KOPT-K1 (cell line): ENCODE measurements around the gene TUBB2A.
A peak's percentile ranks its signal among the peaks of the same experiment; 100 is the strongest.

Experiments used
- H3K27ac ChIP-seq: fragments of 200-600 bp; sonication (generic); 2 replicates; pipeline ENCODE4 v1.5.1; 2016; ENCODE audit warnings: antibody characterized with exemption, mild to moderate bottlenecking, low read depth, low read length; ENCODE audit not compliant: poor library complexity, severe bottlenecking
- H3K36me3 ChIP-seq: fragments of 200-600 bp; sonication (generic); 2 replicates; pipeline ENCODE4 v1.5.1; 2017; ENCODE audit warnings: antibody characterized with exemption, mild to moderate bottlenecking, low read length, moderate library complexity; ENCODE audit not compliant: insufficient read depth
- H3K9me3 ChIP-seq: fragments of 200-600 bp; sonication (generic); 2 replicates; pipeline ENCODE4 v1.5.1; 2017; ENCODE audit warnings: antibody characterized with exemption, low read length, mild to moderate bottlenecking; ENCODE audit not compliant: insufficient read depth, poor library complexity, severe bottlenecking

The TUBB2A gene

DNA sequence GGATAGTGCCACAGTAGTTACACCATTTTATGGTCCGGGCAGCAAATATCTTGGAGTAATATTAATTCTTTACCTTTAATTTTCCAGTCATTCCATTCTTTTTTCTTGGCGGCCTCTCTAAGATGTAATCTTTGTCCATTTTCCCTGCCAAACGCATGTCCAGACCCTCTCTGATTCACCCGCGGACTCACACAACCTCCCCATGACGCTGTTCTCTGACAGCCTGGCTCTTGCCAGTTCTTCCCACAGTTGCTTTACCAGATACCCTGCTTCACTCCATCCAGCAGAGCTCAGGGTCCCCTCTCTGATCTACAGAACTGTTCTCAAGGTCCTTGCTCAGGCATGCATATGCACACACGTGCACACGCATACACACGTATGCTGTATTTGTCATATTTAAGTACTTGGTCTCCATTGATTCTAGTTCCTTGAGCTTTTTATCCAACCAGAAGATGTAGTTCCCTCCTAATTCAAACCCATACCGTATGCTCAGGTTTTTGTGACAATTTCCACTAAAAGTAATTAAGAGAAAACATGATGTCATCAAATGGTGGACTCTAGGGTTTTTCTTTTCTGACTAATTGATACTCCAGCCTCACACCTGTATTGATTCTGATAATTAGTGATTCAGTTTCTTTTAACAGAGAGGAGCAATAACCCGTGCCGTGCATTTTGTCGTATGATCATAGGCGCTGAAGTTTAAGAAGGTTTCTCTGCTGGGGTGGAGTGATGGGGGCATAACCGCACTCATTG, 28.8 kb downstream of the TUBB2A start:
- H3K27ac ChIP-seq, result no peak overlapping the region
- H3K36me3 ChIP-seq, result 0 out of 2 replicates have a peak, but pooled peaks cover 9% of the 10 kb centered on the region
- no peaks in the 10 kb centered on the region for H3K9me3 ChIP-seq

DNA sequence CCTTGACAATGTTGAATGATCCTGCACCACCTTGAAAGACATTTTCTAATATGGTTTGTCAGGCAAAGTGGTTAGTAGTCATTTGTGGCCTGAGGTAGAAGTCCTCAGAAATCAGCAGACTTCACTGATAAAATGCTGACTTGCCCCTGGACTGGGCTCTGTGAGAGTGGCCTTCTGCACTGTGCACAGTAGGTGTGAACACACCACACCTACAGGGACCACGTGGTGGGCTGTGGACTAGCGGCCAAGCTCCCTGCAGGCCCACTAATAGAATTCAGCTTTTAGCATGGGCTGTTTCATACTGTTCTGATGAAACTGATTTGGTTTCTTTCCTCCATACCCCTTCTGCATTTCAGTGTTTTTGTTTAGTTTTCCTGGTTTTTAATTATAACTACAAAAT, 31.5 kb downstream of the TUBB2A start:
- no peaks in the 10 kb centered on the region for H3K9me3 ChIP-seq
- H3K27ac ChIP-seq, result no peak overlapping the region
- H3K36me3 ChIP-seq, result 0 out of 2 replicates have a peak, but pooled peaks cover 9% of the 10 kb centered on the region

DNA sequence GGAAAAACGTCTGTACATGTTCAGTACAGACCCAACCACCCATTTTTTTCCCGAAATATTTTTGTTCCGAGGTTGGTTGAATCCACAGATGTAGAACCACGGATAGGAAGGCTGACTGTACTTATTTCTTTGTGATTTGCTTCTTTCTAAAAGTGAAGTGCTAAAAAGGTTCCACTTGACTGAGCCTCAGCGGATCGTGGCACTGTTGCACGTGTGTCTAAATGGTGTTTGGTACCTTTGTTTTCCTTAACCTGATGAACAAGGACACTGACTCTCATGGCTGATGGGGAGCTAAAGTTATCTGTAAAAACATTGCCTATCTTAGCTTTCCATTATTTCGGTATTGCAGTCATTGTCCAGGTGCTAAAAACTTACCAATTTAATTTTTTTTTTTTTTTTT, 32.7 kb downstream of the TUBB2A start:
- Histone ChIP-seq H3K36me3 (no peaks in the 10 kb centered on the region), H3K9me3 (no peaks in the 10 kb centered on the region), H3K27ac (no peak overlapping the region)

DNA sequence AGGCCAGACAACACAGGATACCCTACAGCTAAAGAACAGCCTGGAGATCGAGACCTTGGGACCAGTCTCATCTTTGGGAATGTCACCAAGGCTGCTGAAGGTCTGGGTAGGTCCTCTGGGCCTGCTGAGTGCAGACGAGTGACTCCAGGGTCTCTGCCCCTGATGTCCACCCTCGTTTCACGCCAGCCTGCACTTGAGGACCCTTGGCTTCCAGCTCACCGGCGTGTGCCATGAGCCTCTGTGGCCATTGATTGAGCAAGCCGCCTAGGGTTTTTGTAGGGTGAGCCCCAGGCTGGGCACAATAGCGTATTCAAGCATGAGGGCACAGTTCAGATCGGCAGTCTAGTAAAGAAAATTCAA, 34.5 kb downstream of the TUBB2A start:
- Histone ChIP-seq H3K9me3 (no peaks in the 10 kb centered on the region), H3K27ac (no peak overlapping the region), H3K36me3 (no peaks in the 10 kb centered on the region)

DNA sequence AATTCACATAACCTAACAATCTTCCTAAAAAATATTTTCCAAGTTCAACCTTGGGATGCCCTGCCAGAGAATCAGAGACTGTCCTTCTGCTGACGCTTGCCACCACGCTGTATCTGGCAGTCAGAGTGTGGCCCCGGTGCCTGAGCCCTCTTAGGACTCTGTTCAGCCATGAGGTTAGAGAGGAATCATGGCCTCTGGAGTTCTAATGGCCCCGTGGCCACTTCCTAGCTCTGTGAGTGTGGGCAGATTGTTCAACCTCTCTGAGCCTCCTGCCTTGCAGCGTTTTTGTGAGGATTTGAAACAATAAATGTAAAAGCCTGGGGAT, 36.6 kb downstream of the TUBB2A start:
- Histone ChIP-seq H3K36me3 (no peaks in the 10 kb centered on the region), H3K9me3 (no peaks in the 10 kb centered on the region), H3K27ac (no peak overlapping the region)

DNA sequence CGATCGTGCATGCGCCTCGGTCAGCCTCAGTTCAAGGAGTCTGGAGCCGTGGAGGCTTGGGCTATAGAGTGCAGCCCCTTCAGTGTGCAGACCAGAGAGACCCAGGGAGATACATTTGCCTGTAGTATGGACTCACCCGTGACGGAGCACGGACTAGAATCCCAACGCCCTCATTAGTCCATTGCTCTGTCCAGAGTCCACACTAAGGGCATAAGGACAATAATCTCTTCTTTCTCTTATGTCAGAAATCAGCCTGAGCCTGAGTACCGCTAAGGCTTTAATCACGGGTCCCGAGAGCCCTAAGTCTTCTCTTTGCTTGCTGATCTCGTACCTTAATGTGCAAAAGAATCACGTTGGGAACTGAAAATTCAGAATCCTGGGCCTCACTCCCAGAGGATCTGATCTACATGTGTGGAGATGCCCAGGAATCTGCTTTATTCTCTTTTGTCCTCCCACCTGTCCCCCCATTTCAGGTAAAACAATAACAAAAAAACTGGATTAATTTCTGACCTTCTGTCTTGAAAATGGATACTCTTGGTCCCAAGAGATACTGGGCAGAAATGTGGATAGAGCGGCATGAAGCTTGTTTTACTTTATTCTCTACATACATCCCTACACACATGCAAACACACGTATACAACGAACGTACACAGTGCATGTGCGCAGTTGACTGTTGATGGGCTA, 38.2 kb downstream of the TUBB2A start:
- Histone ChIP-seq H3K27ac (peak overlapping the region; percentile 81), H3K9me3 (no peaks in the 10 kb centered on the region), H3K36me3 (peaks cover 8% of the 10 kb centered on the region)

DNA sequence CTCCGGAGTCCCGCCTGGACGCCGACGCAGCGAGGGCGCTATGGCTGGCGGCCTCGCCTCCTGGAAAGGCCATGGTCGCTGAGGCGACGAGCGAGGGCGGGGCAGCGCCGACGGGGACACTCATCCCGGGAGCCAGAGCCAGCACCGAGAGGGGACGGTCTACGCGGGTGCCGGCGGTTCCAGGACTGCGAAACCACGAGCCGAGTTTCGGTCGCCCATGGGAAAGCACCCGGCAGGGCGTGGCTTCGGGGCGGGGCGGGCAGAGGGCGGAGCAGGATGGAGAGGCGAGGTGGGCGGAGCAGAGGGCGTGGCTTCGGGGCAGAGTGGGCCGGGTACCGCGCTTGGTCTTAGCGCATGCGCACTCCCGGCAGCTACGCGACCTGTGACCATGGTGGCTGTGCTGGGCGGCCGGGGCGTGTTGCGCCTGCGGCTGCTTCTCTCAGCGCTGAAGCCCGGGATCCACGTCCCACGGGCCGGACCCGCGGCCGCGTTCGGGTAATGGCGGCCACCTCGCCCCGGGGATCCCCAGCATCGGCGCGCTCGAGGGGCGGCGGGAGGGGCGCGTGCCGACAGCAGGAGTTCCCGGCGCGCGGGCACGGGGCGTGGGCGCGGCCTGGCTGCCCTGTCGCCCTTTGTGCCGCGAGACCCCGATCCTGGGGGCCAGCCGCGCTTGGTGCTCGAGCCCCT, 38.8 kb downstream of the TUBB2A start, which contains the start of gene BPHL:
Gene BPHL, plus strand, starts transcription at position 359 of the 687 bp plus-strand sequence. Its CDS starts 30 bp downstream, at position 389.
- H3K9me3 ChIP-seq, result no peaks in the 10 kb centered on the region
- H3K27ac ChIP-seq, result peak within 1 kb of the TSS; percentile 81
- H3K36me3 ChIP-seq, result peaks cover 14% of the 10 kb centered on the region

DNA sequence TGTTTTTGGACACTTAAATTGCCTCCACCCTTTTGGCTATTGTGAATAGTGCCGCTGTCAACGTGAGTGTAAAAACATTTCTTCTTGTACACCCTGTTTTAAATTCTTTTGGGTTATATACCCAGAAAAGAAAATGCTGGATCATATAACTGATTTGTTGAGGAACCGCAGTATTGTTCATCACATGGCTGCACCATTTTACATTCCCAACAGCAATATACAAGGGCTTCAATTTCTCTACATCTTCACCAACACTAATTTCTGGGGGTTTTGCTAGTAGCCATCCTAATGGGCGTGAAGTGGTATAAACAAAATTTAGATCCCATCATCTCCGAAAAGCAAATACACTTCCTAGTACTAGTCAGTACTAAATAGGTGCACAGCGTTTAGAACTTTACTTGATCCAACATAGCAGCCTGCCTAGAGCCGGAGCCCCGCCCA, 39.4 kb downstream of the TUBB2A start:
- no peaks in the 10 kb centered on the region for H3K9me3 ChIP-seq
- H3K27ac ChIP-seq, result peak overlapping the region; percentile 81
- H3K36me3 ChIP-seq, result peaks cover 20% of the 10 kb centered on the region

DNA sequence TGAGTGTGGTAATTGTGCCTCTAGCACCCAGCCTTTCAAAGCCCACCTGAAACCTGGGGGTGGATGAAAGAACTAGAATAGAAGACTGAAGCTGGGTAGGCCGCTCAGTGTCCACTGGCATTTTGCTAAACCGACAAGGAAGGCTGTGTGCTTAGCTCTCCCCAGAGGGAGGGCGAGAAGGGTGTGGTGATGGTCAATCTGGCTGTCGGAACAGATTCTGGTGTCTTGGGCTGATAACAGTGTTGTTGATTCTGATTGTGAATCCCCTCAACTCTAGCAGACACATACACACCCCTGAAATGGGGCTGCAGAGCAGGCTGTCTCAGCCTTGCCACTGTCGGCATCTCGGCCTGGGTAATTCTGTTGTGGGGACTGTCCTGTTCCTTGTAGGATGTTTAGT, 43.0 kb downstream of the TUBB2A start:
- H3K36me3 ChIP-seq, result peaks cover 55% of the 10 kb centered on the region
- no peaks in the 10 kb centered on the region for H3K9me3 ChIP-seq
- H3K27ac ChIP-seq, result peak overlapping the region; percentile 60

DNA sequence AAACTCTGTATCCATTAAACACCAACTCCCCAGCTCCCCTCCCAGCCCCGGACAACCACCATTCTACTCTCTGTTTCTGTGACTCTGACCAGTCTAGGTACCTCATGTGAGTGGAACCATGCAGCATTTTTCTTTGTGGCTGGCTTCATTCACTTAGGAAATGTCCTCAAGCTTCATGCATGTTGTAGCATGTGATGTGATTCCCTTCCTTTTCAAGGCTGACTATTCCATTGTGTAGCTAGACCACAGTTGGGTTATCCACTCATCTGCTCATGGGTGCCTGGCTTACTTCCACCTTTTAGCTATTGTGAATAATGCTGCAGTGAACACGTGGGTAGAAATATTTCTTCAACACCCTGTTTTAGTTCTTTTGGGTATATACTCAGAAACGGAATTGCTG, 47.6 kb downstream of the TUBB2A start:
- Histone ChIP-seq H3K27ac (no peak overlapping the region), H3K9me3 (no peaks in the 10 kb centered on the region), H3K36me3 (peaks cover 94% of the 10 kb centered on the region)

DNA sequence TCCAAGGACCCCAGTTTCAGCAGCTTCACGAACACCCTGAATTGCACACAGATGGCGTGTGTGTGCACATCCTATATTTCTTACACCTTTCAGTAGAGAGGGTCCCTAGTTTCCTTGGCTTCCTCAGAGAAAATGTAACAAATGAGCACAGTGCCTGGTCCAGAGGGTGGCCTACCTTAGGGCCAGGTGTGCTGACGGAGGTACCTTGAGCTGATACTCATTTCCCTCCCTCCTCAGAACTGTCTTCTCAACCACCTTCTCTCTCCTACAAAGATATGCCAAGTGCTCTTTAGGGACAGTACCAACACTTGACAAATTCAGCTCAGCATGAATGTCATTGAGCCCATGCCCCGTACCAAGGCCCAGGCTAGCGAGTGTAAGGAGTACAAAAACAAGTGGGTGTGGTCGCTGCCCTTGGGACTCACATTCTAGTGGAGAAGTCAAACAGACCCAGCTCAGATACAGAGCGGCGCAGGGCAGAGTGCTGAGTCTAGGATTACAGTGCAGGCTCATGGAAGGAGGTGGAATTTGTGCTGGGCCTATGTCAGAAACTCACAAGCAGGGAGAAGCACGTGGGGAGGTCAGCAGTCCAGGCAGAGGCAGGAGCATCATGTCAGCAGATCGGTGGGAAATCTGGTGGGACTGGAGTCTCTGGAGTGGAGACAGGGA, 48.5 kb downstream of the TUBB2A start:
- Histone ChIP-seq H3K36me3 (peaks cover 95% of the 10 kb centered on the region), H3K9me3 (no peaks in the 10 kb centered on the region), H3K27ac (no peak overlapping the region)
